Type B pancreatic cell (in vitro differentiated cells): Measurements from ENCODE around the gene NUMA1. TPM values are rescaled to one million over a fixed set of nuclear protein-coding genes. Genes with fewer than 3 reads are reported as not detected.
A peak's percentile ranks its signal among the peaks of the same experiment; 100 is the strongest.

Experiments used
- DNase-seq: peaks from one replicate; pipeline ENCODE4 v3.0.0; 2021; ENCODE audit warnings: mixed read lengths; ENCODE audit not compliant: unreplicated experiment; ENCODE audit errors: extremely low spot score
- H3K27ac Mint-ChIP-seq: 2 replicates; pipeline ENCODE4 v1.8.0; 2021; ENCODE audit warnings: mild to moderate bottlenecking, mixed read lengths
- H3K27me3 Mint-ChIP-seq: 2 replicates; pipeline ENCODE4 v1.8.0; 2021; ENCODE audit warnings: mixed read lengths
- H3K36me3 Mint-ChIP-seq: 2 replicates; pipeline ENCODE4 v1.8.0; 2021; ENCODE audit warnings: mixed read lengths
- H3K4me1 Mint-ChIP-seq: one replicate; pipeline ENCODE4 v1.8.0; 2021; ENCODE audit warnings: mixed read lengths; ENCODE audit not compliant: unreplicated experiment
- H3K4me3 Mint-ChIP-seq: 2 replicates; pipeline ENCODE4 v1.8.0; 2021; ENCODE audit warnings: mild to moderate bottlenecking, mixed read lengths
- H3K9me3 Mint-ChIP-seq: 2 replicates; pipeline ENCODE4 v1.8.0; 2021; ENCODE audit warnings: mixed read lengths
- CTCF ChIP-seq: fragments of 200-600 bp; sonication (generic); conservative IDR thresholded peaks from 2 replicates; pipeline ENCODE4 v1.5.0; 2021; ENCODE audit warnings: antibody characterized with exemption, mild to moderate bottlenecking
- total RNA-seq: library from RNA; stranded (reverse); gene quantifications from 2 replicates; pipeline ENCODE4 v1.2.1, GENCODE V29; 2021; ENCODE audit warnings: low replicate concordance

The NUMA1 gene
- total RNA-seq, 1 donor from 2014 or later: 225 TPM

- Mint-ChIP-seq H3K9me3 (no peaks in the 10 kb centered on the region), H3K27me3 (no peaks in the 10 kb centered on the region), H3K36me3 (no peaks in the 10 kb centered on the region), H3K4me3 (no peak overlapping the region), H3K4me1 (peaks cover 31% of the 10 kb centered on the region), H3K27ac (no peak overlapping the region)
- TF ChIP-seq CTCF: no peak
- DNase-seq: peak; percentile 75
Measured at GRCh38 chr11:72041364-72042063, 38.8 kb downstream of the NUMA1 start.

- H3K9me3 Mint-ChIP-seq: no peaks in the 10 kb centered on the region
- H3K4me3 Mint-ChIP-seq: no peak overlapping the region
- H3K4me1 Mint-ChIP-seq: peaks cover 28% of the 10 kb centered on the region
- no peak for TF ChIP-seq CTCF
- no peaks in the 10 kb centered on the region for H3K27me3 Mint-ChIP-seq
- H3K27ac Mint-ChIP-seq: no peak overlapping the region
- DNase-seq: peak; percentile 91
- peaks cover 4% of the 10 kb centered on the region for H3K36me3 Mint-ChIP-seq
Measured at GRCh38 chr11:72040491-72041363, 39.6 kb downstream of the NUMA1 start.

GRCh38 chr11:72039856-72040401 is 40.4 kb downstream of the NUMA1 start:
- no peak overlapping the region for H3K4me3 Mint-ChIP-seq
- H3K36me3 Mint-ChIP-seq: peaks cover 7% of the 10 kb centered on the region
- no peak for DNase-seq
- H3K27ac Mint-ChIP-seq: no peak overlapping the region
- TF ChIP-seq CTCF: no peak
- no peaks in the 10 kb centered on the region for H3K27me3 Mint-ChIP-seq
- H3K4me1 Mint-ChIP-seq: peaks cover 23% of the 10 kb centered on the region
- no peaks in the 10 kb centered on the region for H3K9me3 Mint-ChIP-seq

- Mint-ChIP-seq H3K36me3 (peaks cover 7% of the 10 kb centered on the region), H3K27ac (no peak overlapping the region), H3K9me3 (no peaks in the 10 kb centered on the region), H3K4me3 (no peak overlapping the region), H3K27me3 (no peaks in the 10 kb centered on the region), H3K4me1 (peaks cover 20% of the 10 kb centered on the region)
- no peak for TF ChIP-seq CTCF
- DNase-seq: no peak
Measured at GRCh38 chr11:72039031-72039855, 41.1 kb downstream of the NUMA1 start.

GRCh38 chr11:72038491-72038890 is 41.9 kb downstream of the NUMA1 start:
- TF ChIP-seq CTCF: no peak
- H3K4me3 Mint-ChIP-seq: no peak overlapping the region

More at GRCh38 chr11:72038491-72038890, 41.9 kb downstream of the NUMA1 start:
- Mint-ChIP-seq H3K4me1 (peaks cover 16% of the 10 kb centered on the region), H3K27me3 (no peaks in the 10 kb centered on the region), H3K9me3 (no peaks in the 10 kb centered on the region), H3K27ac (no peak overlapping the region), H3K36me3 (peaks cover 7% of the 10 kb centered on the region)
- DNase-seq: no peak
